Type B pancreatic cell (in vitro differentiated cells): ENCODE data around the gene HAND1. TPM values are rescaled to one million over a fixed set of nuclear protein-coding genes. Genes with fewer than 3 reads are reported as not detected.

Source experiments
- DNase-seq: peaks from one replicate; pipeline ENCODE4 v3.0.0; 2021; ENCODE audit warnings: mixed read lengths; ENCODE audit not compliant: unreplicated experiment; ENCODE audit errors: extremely low spot score
- H3K27ac Mint-ChIP-seq: 2 replicates; pipeline ENCODE4 v1.8.0; 2021; ENCODE audit warnings: mild to moderate bottlenecking, mixed read lengths
- H3K27me3 Mint-ChIP-seq: 2 replicates; pipeline ENCODE4 v1.8.0; 2021; ENCODE audit warnings: mixed read lengths
- H3K36me3 Mint-ChIP-seq: 2 replicates; pipeline ENCODE4 v1.8.0; 2021; ENCODE audit warnings: mixed read lengths
- H3K4me1 Mint-ChIP-seq: one replicate; pipeline ENCODE4 v1.8.0; 2021; ENCODE audit warnings: mixed read lengths; ENCODE audit not compliant: unreplicated experiment
- H3K4me3 Mint-ChIP-seq: 2 replicates; pipeline ENCODE4 v1.8.0; 2021; ENCODE audit warnings: mild to moderate bottlenecking, mixed read lengths
- H3K9me3 Mint-ChIP-seq: 2 replicates; pipeline ENCODE4 v1.8.0; 2021; ENCODE audit warnings: mixed read lengths
- total RNA-seq: library from RNA; stranded (reverse); gene quantifications from 2 replicates; pipeline ENCODE4 v1.2.1, GENCODE V29; 2021; ENCODE audit warnings: low replicate concordance
- TF ChIP-seq, protein P1 (sequence below): fragments of 200-600 bp; sonication (generic); conservative IDR thresholded peaks from 2 replicates; pipeline ENCODE4 v1.5.0; 2021; ENCODE audit warnings: antibody characterized with exemption, mild to moderate bottlenecking

The HAND1 gene
- total RNA-seq, 1 donor from 2014 or later: 2.4 TPM

DNA sequence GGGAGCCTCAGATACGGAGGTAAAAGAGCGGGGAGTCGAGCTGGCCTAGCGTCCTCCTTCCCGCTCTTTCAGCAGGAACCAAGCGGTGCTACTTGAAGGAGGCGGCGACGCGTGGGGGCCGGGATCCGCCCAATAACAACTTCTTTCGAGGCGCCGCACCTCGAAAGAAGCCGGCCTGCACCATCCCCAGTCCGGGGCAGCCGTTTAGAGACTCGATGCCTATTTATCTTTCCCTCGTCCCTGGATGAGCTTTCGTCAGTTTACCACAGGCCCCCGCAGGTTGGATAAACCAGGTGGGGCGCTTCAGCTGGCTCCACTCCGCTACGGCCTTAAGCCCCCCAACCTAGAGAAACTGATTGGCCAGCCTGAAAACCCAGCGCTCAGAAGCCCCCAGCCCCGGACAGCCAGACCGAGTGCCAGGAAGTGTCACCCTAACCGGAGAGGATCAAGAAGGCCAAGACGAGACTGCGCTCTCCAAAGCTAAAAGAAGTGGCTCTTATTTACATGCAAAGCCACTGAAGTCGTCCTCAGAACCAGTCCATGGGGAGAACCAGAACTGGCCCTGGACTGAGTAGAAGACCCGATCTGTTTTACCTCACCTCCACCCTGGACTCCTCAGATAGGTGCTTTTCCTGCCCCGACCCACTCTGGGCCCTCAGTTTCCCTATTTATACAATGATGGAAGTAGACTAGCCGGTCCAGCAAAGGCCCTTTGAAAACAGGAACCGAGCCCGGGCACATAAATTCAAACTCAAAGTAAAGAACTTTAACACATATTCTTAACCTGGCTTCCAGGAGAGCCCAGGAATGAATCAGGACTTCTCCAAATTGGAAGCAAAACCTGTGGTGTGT is 1.4 kb downstream of the HAND1 start:
- H3K4me3 Mint-ChIP-seq: peak overlapping the region; percentile 83
- no peak overlapping the region for H3K27ac Mint-ChIP-seq

DNA sequence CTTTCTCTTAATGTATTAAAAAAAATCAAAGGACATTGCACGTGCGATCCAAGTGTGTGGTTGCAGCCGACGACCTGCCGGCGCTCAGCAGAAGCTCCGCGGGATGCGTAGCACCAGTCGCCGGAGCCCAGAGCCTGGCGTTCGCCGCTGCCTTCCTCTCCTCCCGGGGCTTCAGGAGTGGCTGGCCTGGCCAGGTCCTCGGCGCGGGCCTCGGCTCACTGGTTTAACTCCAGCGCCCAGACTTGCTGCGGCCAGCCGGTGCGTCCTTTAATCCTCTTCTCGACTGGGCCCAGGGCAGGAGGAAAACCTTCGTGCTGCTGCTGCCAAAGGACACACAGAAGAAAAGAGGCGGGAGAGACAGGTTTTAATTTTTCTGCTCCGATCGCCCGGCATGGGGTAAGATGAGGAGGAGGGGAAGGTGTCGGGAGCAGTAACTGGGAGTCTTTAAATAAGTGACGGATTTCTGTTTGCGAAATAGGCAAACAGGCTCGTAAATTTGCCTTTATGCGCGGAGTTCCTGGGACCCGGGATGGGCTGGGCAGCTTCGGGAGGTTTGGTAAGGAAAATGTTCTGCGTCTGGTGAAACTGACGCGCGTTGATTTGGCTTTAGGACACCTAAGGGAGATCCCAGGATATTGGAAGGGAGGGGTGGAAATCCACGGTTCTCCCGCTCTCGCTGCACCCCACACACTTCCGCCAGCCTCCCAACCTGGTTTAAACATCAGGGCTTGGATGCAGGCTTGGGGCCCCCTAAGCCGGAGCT is 2.3 kb downstream of the HAND1 start:
- DNase-seq: no peak
- TF ChIP-seq, protein P1, sequence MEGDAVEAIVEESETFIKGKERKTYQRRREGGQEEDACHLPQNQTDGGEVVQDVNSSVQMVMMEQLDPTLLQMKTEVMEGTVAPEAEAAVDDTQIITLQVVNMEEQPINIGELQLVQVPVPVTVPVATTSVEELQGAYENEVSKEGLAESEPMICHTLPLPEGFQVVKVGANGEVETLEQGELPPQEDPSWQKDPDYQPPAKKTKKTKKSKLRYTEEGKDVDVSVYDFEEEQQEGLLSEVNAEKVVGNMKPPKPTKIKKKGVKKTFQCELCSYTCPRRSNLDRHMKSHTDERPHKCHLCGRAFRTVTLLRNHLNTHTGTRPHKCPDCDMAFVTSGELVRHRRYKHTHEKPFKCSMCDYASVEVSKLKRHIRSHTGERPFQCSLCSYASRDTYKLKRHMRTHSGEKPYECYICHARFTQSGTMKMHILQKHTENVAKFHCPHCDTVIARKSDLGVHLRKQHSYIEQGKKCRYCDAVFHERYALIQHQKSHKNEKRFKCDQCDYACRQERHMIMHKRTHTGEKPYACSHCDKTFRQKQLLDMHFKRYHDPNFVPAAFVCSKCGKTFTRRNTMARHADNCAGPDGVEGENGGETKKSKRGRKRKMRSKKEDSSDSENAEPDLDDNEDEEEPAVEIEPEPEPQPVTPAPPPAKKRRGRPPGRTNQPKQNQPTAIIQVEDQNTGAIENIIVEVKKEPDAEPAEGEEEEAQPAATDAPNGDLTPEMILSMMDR: no peak
- Mint-ChIP-seq H3K4me3 (peak overlapping the region; percentile 83), H3K9me3 (no peaks in the 10 kb centered on the region), H3K36me3 (no peaks in the 10 kb centered on the region), H3K4me1 (peaks cover 24% of the 10 kb centered on the region), H3K27me3 (peaks cover 96% of the 10 kb centered on the region), H3K27ac (no peak overlapping the region)

More for the DNA sequence above, 1.4 kb downstream of the HAND1 start:
- peaks cover 25% of the 10 kb centered on the region for H3K4me1 Mint-ChIP-seq
- no peaks in the 10 kb centered on the region for H3K9me3 Mint-ChIP-seq
- peaks cover 96% of the 10 kb centered on the region for H3K27me3 Mint-ChIP-seq
- H3K36me3 Mint-ChIP-seq: no peaks in the 10 kb centered on the region
- no peak for DNase-seq
- TF ChIP-seq, protein P1: no peak

DNA sequence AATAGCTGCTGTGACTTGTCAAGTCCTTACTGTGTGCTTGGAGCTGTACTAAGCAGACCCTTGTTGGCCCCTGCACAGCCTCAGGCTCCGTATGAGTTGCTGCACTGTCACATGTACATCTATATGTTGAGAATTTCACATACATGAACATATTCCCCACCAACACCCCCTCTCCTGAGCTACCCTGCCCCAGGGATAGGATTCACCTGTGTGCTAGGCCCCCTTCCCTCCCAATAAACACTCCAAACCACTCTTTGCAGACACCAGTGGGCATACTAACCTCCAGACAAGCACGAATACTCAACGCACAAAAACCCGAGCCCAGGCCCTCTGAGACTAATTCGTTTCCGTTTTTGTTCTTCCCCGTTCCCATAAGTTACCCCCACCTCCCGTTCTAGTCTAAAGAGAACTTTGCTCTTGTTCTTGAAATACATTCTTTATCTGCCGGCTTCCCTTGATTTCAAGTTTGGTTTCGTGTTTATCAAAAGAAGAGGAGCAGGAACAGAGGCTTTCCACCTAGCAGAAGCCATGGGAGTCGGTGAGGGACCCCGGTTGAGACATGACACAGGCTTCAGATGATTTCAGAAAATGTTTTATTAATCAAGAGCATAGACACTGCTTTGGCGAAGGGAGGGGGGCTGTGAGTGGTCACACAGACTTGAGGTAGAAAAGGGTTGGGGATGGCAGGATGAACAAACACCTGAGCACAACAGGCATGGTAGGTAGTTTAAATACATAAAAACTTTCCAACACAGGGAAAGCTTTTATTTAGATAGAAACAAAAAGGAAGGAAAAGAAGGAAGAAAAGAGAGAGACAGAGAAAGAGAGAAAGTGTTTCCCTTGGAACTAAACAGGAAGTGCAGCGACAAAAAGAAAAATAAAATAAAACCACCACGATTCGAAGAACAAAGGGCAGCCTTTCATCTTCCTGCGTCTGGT is 3.4 kb downstream of the HAND1 start:
- no peaks in the 10 kb centered on the region for H3K36me3 Mint-ChIP-seq
- peak overlapping the region; percentile 8 for H3K27ac Mint-ChIP-seq
- H3K27me3 Mint-ChIP-seq: peaks cover 96% of the 10 kb centered on the region
- H3K4me1 Mint-ChIP-seq: peaks cover 18% of the 10 kb centered on the region
- no peaks in the 10 kb centered on the region for H3K9me3 Mint-ChIP-seq
- peak overlapping the region; percentile 44 for H3K4me3 Mint-ChIP-seq
- TF ChIP-seq, protein P1: no peak
- no peak for DNase-seq

DNA sequence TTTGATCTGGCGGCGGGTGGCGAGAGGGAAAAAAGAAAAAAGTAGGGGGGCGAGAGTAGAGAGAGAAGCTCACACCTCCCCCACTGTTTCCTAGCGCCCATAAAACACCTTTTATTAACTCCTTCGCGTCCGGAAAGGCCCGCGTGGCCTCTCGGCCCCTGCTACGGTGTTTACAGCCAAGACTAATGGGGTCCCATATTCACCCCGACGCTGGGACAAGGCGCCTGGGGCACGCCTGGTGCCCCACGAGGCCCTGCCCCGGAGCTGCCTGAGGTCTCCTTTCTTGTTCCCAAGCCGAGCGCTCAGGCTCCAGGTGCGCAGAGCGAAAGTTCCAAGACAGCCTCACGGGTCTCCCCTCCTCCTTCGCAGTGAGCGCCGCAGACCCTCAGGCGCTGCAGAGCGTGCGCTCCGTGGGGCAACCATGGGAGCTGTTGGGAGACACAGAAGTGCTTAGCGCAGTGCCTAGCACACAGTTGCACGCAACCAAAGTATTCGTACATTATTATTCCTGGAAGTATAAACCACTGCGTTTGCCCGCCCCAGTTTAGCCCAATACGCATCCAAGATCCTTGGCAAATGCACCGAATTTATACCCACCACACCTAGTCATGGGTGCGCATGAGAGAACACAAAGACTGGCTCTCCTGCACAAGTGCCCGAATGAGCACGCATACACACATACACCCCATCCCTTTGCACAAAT is 4.3 kb downstream of the HAND1 start:
- TF ChIP-seq, protein P1: no peak
- H3K4me3 Mint-ChIP-seq: peak overlapping the region; percentile 44
- H3K4me1 Mint-ChIP-seq: peaks cover 14% of the 10 kb centered on the region
- no peak for DNase-seq
- peak overlapping the region; percentile 39 for H3K27ac Mint-ChIP-seq
- H3K36me3 Mint-ChIP-seq: no peaks in the 10 kb centered on the region
- H3K27me3 Mint-ChIP-seq: peaks cover 94% of the 10 kb centered on the region
- no peaks in the 10 kb centered on the region for H3K9me3 Mint-ChIP-seq
